Epithelial cell of esophagus (primary cell): Measurements from ENCODE around the gene SEPTIN2.
"Not testable (repeated sequence)": the region's sequence is repeated elsewhere in the genome, so short reads cannot be mapped to it uniquely, and the experiment has no call there.

Source experiments
- DNase-seq: peaks from one replicate; pipeline ENCODE4 v3.0.0; 2010; ENCODE audit warnings: low read depth
- H3K4me3 ChIP-seq: 2 replicates; pipeline ENCODE4 v1.5.1; 2011; ENCODE audit warnings: mild to moderate bottlenecking, low read length, control low read depth
- CTCF ChIP-seq: IDR thresholded peaks from 2 replicates; pipeline ENCODE4 v1.5.1; 2011; ENCODE audit warnings: low read depth, mild to moderate bottlenecking, low read length, control low read depth, inconsistent platforms; ENCODE audit not compliant: insufficient read depth; ENCODE audit errors: missing control alignments

The SEPTIN2 gene

DNA sequence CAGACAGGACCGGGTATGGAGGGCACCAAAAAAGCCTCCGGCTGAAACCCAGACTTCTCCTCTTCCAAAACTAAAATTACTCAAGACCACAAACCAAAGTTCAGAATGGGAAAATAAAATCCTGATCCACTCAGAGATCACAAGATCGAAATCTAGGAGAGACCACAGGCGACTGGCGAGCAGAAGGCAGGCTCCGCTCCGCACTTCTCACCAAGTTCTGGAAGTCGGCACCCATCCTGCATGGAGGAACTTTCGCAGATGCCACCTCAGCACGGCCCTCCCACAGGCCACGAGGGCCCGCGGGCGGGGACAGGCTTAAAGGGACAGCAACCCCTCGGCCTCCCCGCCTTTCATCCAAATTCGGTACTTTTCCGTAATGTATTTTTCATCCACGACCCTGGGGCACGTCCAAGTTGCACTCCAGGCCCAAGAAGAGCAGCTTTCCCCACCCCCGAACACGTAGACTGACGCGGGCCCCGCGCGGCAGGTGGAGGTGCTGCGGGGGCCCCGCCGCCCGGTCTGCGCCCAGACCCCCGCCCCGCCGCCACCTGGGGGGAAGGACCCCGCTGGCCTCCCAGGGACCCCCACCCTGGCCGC lies 43.9 kb upstream of the SEPTIN2 start:
- peak overlapping the region; percentile 81 for H3K4me3 ChIP-seq
- TF ChIP-seq CTCF, result no peak
- DNase-seq, result peak; percentile 83

DNA sequence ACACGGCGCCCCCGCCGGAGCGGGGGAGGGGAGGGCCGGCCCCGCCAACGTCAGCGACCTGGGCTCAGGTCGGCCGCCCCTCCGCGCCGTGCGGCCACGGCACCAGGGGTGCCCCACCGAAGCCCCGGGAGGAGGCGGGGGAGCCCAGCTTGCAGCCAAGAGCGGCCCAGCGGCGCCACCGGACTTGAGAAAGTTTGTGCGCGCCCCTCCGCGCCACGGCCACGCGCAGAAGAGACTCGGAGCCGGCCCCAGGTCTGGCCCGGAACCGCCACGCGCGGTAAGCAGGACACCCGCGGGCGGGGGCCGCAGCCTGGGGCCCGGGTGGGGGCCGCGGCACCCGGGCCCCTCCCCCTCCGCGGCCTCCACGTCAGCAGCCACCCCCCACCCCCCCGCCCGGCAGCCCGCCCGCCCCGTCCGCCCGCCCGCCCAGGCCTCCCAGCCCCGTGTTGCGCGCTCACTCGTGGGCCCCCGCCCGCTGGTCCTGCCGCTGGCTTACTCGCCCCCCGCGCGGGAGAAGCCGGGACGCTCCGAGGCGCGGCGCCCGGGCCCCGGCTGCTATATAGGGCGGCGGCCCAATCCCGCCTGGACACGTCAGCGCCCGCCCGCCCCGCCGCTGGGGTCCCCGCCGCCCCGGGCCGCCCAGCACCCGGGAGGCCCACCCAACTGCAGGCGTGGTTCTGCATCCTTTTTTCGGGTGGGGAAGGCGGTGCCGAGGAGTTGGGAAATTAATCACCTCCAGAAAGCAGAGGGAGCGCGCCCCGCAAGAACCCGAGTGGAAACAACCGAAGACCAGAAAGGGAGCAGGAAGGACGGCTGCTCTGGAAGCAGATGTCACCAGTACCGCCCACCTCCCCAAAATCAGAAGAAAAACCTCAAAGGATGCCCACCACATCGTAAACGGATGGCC lies 43.2 kb upstream of the SEPTIN2 start:
- H3K4me3 ChIP-seq, result peak overlapping the region; percentile 81
- DNase-seq, result peak; percentile 68
- no peak for TF ChIP-seq CTCF

GRCh38 chr2:241273210-241274020 lies 42.3 kb upstream of the SEPTIN2 start:
- TF ChIP-seq CTCF, result peak; percentile 4

GRCh38 chr2:241274127-241274526 lies 41.6 kb upstream of the SEPTIN2 start:
- DNase-seq, result no peak
- TF ChIP-seq CTCF, result no peak
- no peak overlapping the region for H3K4me3 ChIP-seq

More at GRCh38 chr2:241273210-241274020, 42.3 kb upstream of the SEPTIN2 start:
- H3K4me3 ChIP-seq, result peak overlapping the region; percentile 81
- DNase-seq, result no peak

GRCh38 chr2:241275504-241275903 lies 40.2 kb upstream of the SEPTIN2 start:
- DNase-seq, result no peak
- no peak for TF ChIP-seq CTCF
- H3K4me3 ChIP-seq, result no peak overlapping the region

DNA sequence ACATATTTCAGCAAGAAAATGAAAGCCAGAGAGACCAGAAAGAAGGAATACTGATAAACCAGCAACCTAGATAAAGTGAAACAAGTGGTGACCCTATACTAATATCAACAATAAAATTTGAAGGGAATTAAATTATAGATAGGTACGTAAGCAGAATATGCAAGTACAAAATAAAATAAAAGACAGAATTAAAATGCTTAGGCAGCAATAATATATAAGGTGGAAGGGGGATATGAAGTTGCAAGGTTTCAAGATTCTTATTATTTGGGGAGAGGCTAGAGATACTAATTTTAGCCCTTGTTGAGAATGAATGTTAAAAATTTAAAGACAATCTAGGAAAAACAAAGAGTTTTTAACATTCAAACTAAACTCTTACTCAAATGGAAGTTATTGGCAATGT lies 39.8 kb upstream of the SEPTIN2 start:
- no peak overlapping the region for H3K4me3 ChIP-seq
- DNase-seq, result no peak
- no peak for TF ChIP-seq CTCF

DNA sequence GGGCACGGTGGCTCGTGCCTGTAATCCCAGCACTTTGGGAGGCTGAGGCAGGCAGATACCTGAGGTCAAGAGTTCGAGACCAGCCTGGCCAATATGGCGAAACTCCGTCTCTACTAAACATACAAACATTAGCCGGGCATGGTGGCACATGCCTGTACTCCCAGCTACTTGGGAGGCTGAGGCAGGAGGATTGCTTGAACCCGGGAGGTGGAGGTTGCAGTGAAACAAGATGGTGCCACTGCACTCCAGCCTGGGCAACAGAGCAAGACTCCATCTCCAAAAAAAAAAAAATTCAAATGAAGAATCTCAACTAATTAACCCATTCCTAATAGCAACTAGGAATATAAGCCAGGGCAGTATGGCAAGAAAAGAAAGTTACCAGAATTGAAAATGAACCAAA lies 37.4 kb upstream of the SEPTIN2 start:
- not testable (repeated sequence) for H3K4me3 ChIP-seq, DNase-seq
